ENCODE measurements around the gene CDK9. TPM values are rescaled to one million over a fixed set of nuclear protein-coding genes. Genes with fewer than 3 reads are reported as not detected.

CDK9 gene
- polyA plus RNA-seq, 1 experiment = 45.9 TPM

DNA sequence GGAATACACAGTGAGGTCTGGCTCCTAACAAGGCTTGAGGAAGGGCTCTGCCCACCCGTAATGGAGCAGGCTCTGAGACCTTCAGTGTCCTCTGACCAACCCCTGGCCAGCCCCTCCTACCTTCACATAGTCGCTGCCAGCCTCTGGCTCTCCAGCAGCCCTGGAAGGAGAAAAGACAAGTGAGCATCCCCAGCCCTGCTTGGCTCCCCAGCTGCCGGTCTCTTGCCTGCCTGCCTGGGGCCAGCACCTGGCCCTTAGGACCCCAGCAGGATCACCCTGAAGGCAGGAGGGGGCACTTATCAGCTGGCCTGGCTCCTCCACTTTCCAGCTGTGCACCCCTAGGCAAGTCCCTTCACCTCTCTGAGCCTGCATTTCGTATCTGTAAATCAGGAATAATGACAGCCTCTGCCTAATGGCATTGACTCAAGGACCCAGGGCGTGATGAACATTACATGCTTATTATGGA lies 24.3 kb upstream of the CDK9 start:
- H3K27me3 ChIP-seq (ENCODE audit: control insufficient read depth, insufficient read depth, low read length) = peaks cover 27% of the 10 kb centered on the region
- ChIA-PET POLR2A (no interaction called here), CTCF (interaction anchor here (1.2 kb wide), 1 partner anchor 27 kb away, joined by 5 read pairs; the partner anchor contains the start of gene TOR2A)
- TF ChIP-seq, protein P1, sequence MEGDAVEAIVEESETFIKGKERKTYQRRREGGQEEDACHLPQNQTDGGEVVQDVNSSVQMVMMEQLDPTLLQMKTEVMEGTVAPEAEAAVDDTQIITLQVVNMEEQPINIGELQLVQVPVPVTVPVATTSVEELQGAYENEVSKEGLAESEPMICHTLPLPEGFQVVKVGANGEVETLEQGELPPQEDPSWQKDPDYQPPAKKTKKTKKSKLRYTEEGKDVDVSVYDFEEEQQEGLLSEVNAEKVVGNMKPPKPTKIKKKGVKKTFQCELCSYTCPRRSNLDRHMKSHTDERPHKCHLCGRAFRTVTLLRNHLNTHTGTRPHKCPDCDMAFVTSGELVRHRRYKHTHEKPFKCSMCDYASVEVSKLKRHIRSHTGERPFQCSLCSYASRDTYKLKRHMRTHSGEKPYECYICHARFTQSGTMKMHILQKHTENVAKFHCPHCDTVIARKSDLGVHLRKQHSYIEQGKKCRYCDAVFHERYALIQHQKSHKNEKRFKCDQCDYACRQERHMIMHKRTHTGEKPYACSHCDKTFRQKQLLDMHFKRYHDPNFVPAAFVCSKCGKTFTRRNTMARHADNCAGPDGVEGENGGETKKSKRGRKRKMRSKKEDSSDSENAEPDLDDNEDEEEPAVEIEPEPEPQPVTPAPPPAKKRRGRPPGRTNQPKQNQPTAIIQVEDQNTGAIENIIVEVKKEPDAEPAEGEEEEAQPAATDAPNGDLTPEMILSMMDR (IDR thresholded peaks at IDR 0.05; ENCODE audit: low read depth, low read length) = no peak
- H3K27ac ChIP-seq (ENCODE audit: low read depth, low read length) = no peak overlapping the region
- H3K9me3 ChIP-seq (ENCODE audit: control insufficient read depth, insufficient read depth, low read length) = no peaks in the 10 kb centered on the region
- DNase-seq (ENCODE audit: low read depth, low spot score) = no peak
- H3K4me3 ChIP-seq (ENCODE audit: low read depth, low read length) = no peak overlapping the region

DNA sequence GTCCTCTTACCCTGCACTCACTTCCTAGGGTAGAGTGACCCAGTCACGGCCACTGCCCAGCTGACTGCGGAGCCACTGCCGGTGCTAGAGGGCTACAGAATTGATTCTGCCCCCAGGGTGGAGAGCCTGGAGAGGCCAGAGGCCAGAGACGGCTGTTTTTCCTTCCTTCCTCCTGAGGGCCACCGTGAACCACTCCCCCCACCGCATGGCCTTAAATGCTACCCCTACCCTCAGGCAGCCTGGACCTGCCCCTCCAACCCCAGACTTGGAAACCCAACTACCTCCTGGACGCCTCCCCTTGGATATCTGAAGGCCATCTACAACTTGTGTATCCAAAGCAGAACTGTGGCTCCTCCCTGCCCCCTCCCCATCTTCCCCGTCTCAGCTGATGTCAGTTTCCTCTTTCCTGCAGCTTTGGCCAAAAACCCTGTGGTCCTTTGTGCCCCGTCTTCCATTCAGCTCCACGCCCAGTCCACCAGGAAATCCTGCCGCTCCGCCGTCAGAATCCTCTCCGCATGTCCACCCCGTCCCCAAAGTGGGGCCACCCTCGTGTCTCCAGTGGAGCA lies 23.6 kb upstream of the CDK9 start:
- POLR2A ChIA-PET = no interaction called here
- Histone ChIP-seq H3K4me3 (ENCODE audit: low read depth, low read length) (no peak overlapping the region), H3K9me3 (ENCODE audit: control insufficient read depth, insufficient read depth, low read length) (no peaks in the 10 kb centered on the region), H3K27me3 (ENCODE audit: control insufficient read depth, insufficient read depth, low read length) (peaks cover 24% of the 10 kb centered on the region), H3K27ac (ENCODE audit: low read depth, low read length) (no peak overlapping the region)
- no peak for DNase-seq (ENCODE audit: low read depth, low spot score)
- TF ChIP-seq, protein P1 (IDR thresholded peaks at IDR 0.05; ENCODE audit: low read depth, low read length) = no peak
- CTCF ChIA-PET = interaction anchor here (1.2 kb wide), 1 partner anchor 27 kb away, joined by 5 read pairs; the partner anchor contains the start of gene TOR2A

DNA sequence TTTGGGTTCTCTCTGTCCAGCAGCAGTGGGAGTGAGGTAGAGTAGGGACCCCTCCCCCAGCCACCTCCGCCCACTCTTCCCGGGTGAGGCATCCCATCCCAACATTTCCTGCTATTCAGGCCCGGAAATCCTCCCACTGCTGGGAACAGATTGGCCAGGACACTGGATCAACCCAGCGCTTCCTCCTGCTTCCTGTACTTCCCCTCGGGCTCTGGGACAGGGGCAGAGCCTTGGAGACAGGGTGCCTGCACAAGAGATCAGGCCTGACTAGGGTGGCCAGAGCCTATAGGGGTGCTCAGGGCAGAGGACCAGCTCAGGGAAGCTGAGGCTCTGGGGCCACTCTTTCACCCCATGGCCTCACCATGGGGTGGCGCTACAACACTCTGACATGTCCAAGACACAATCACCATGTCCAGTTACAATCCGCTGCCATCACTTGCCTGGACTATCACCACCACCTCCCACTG lies 21.9 kb upstream of the CDK9 start:
- no peak overlapping the region for H3K4me3 ChIP-seq (ENCODE audit: low read depth, low read length)

DNA sequence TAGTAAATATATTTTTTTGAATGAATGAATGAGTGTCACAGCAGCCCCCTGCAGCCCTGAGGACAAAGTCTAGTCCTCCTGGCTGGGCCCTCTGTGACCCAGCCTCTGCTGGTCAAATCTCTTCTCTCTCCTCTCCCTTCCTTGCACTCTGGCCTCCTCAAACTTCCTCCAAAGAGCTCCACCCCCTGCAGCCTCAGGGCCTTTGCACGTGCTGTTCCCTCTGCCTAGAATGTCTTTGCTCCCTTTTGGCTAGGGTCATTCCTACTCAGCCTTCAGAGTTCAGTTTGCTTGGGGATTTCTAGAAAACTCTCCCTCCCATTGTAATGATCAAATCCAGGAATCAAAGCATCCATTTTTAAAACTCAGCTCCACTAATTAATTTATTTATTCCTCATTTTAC lies 20.4 kb upstream of the CDK9 start:
- POLR2A ChIA-PET = no interaction called here
- no peaks in the 10 kb centered on the region for H3K9me3 ChIP-seq (ENCODE audit: control insufficient read depth, insufficient read depth, low read length)

More for the DNA sequence above, 21.9 kb upstream of the CDK9 start:
- no peak for DNase-seq (ENCODE audit: low read depth, low spot score)
- H3K27ac ChIP-seq (ENCODE audit: low read depth, low read length) = no peak overlapping the region
- ChIA-PET POLR2A (no interaction called here), CTCF (interaction anchor here (1.0 to 1.2 kb wide), 3 partner anchors 21 to 106 kb away, joined by 4 read pairs; partner anchors contain the start of gene TOR2A)
- TF ChIP-seq, protein P1 (IDR thresholded peaks at IDR 0.05; ENCODE audit: low read depth, low read length) = no peak; the same call in 1 of the 2 replicates
- no peaks in the 10 kb centered on the region for H3K9me3 ChIP-seq (ENCODE audit: control insufficient read depth, insufficient read depth, low read length)
- H3K27me3 ChIP-seq (ENCODE audit: control insufficient read depth, insufficient read depth, low read length) = peaks cover 24% of the 10 kb centered on the region

DNA sequence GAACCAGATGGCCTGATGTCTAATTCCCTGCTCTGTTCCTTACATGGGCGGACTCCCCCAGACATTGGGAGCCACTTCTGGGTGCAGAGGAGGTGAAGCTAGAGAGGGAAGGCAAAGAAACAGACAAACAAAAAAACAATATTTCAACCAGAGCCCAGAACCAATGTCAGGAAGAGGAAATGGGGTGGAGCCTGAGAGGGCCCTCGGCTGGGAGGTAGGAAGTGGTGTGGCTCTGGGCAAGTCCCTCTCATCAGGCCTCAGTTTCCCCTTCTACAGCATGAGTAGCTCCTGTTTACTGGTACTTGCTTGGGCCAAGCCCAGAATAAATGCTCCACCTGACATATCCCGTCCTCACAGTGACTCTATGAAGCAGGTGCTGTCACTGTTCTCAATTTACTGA lies 18.4 kb upstream of the CDK9 start:
- Histone ChIP-seq H3K9me3 (ENCODE audit: control insufficient read depth, insufficient read depth, low read length) (no peaks in the 10 kb centered on the region), H3K4me3 (ENCODE audit: low read depth, low read length) (no peak overlapping the region), H3K27me3 (ENCODE audit: control insufficient read depth, insufficient read depth, low read length) (peaks cover 11% of the 10 kb centered on the region), H3K27ac (ENCODE audit: low read depth, low read length) (no peak overlapping the region)
- ChIA-PET CTCF (interaction anchor here (1.5 to 5.3 kb wide), 3 partner anchors 32 to 177 kb away, joined by 5 to 24 read pairs (median 12); partner anchors contain the start of gene TOR2A), POLR2A (no interaction called here)
- DNase-seq (ENCODE audit: low read depth, low spot score) = no peak
- TF ChIP-seq, protein P1 (IDR thresholded peaks at IDR 0.05; ENCODE audit: low read depth, low read length) = no peak

More for the DNA sequence above, 20.4 kb upstream of the CDK9 start:
- Histone ChIP-seq H3K27me3 (ENCODE audit: control insufficient read depth, insufficient read depth, low read length) (peaks cover 24% of the 10 kb centered on the region), H3K4me3 (ENCODE audit: low read depth, low read length) (no peak overlapping the region), H3K27ac (ENCODE audit: low read depth, low read length) (no peak overlapping the region)
- TF ChIP-seq, protein P1 (IDR thresholded peaks at IDR 0.05; ENCODE audit: low read depth, low read length) = no peak
- no peak for DNase-seq (ENCODE audit: low read depth, low spot score)
- CTCF ChIA-PET = interaction anchor here (1.6 to 1.7 kb wide), 2 partner anchors 19 to 31 kb away, joined by 5 to 10 read pairs; partner anchors contain the start of gene TOR2A

All from AG04450 (cell line).